ENCODE results near the gene GALNT11.
"Not testable (repeated sequence)": the region's sequence is repeated elsewhere in the genome, so short reads cannot be mapped to it uniquely, and the experiment has no call there.

The GALNT11 gene

DNA sequence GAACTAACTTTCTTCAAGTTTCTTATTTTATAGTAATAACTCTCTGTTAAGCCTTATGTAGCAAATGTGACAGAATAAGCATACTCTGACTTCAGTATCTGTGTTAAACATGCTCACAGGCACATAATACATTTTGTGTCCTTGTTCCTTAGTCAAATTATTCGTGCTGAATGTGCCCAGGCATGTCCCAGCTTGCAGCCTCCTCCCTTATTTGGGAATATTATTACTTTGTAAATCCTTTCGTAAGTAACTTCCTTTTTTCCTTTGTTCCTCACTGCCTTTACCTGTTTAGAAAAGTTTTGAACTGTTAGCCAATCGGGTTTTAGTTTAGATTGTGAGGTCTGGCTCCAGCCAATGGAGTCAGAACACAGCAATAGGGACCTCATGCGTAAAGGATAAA is 46.9 kb downstream of the GALNT11 start:
- H3K4me2 ChIP-seq = no peak overlapping the region
- H3K36me3 ChIP-seq = no peaks in the 10 kb centered on the region
- H3K27me3 ChIP-seq = no peaks in the 10 kb centered on the region
- TF ChIP-seq Cebpa-rat (IDR thresholded peaks at IDR 0.05) = no peak
- no peak overlapping the region for H3K4me3 ChIP-seq
- H3K4me1 ChIP-seq = no peaks in the 10 kb centered on the region
- no peaks in the 10 kb centered on the region for H4K20me1 ChIP-seq
- H3K9ac ChIP-seq = no peak overlapping the region
- H3K9me3 ChIP-seq = peaks cover 20% of the 10 kb centered on the region
- no peak overlapping the region for H3K27ac ChIP-seq

DNA sequence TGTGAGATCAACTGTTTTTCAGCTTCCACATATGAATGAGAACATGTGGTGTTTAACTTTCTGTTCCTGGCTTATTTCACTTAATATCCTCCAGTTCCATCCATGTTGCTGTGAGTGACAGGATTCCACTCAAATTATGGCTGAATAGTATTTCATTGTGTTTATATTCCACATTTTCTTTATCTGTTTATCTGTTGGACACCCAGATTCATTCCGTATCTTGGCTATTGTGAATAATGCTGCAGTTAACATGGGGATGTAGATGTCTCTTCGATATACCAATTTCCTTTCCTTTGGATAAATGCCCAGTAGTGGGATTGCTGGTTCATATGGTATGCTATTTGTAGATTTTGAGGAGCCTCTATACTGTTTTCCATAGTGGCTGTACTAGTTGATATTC is 47.9 kb downstream of the GALNT11 start:
- H4K20me1 ChIP-seq = no peaks in the 10 kb centered on the region
- no peak overlapping the region for H3K27ac ChIP-seq
- H3K27me3 ChIP-seq = no peaks in the 10 kb centered on the region
- no peak for TF ChIP-seq Cebpa-rat (IDR thresholded peaks at IDR 0.05)
- H3K36me3 ChIP-seq = no peaks in the 10 kb centered on the region
- no peak overlapping the region for H3K9ac ChIP-seq
- H3K4me2 ChIP-seq = no peak overlapping the region
- H3K4me1 ChIP-seq = peaks cover 6% of the 10 kb centered on the region
- H3K9me3 ChIP-seq = peaks cover 15% of the 10 kb centered on the region
- H3K4me3 ChIP-seq = no peak overlapping the region

DNA sequence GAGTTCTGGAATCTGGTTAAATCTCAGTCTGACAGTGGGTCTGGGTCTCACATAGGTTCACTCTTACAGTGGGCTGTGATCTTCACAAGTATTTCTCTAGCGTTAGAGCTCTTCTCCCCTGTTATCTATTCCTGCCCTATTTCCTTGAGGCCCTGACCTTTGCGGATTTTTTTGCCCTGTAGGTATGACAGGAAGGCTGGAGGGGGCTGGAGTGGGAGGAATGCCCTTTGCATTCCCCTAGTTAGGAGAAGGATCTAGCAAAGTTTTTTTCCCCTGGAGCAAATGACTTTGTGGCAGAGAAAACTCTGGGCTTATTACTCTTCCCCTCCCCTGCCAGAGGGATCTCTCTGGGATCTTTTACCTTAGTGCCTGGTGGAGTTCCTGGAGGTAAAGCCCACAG is 49.2 kb downstream of the GALNT11 start:
- H3K27ac ChIP-seq = no peak overlapping the region
- no peak overlapping the region for H3K4me2 ChIP-seq
- no peak overlapping the region for H3K9ac ChIP-seq

DNA sequence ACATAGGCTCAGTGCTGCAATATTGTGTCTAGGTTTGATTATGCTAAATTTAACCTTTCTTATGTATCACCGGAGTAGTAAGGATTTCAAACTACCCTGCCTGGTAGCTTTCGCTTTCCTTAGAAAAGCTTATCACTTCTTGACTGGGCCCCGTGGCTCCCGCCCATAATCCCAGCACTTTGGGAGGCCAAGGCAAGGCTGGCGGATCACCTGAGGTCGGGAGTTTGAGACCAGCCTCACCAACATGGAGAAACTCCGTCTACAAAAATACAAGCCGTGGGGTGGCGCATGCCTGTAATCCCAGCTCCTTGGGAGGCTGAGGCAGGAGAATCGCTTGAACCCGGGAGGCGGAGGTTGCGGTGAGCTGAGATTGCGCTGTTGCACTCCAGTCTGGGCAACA is 49.9 kb downstream of the GALNT11 start:
- not testable (repeated sequence) for H3K36me3 ChIP-seq, H4K20me1 ChIP-seq, H3K4me3 ChIP-seq, H3K27ac ChIP-seq, H3K9ac ChIP-seq, H3K27me3 ChIP-seq, H3K4me2 ChIP-seq, H3K9me3 ChIP-seq
- H3K4me1 ChIP-seq = peaks cover 17% of the 10 kb centered on the region

More for the DNA sequence above, 49.2 kb downstream of the GALNT11 start:
- H3K9me3 ChIP-seq = peaks cover 15% of the 10 kb centered on the region
- H4K20me1 ChIP-seq = no peaks in the 10 kb centered on the region
- no peak overlapping the region for H3K4me3 ChIP-seq
- peaks cover 17% of the 10 kb centered on the region for H3K4me1 ChIP-seq
- no peaks in the 10 kb centered on the region for H3K36me3 ChIP-seq
- no peak for TF ChIP-seq Cebpa-rat (IDR thresholded peaks at IDR 0.05)
- no peaks in the 10 kb centered on the region for H3K27me3 ChIP-seq

DNA sequence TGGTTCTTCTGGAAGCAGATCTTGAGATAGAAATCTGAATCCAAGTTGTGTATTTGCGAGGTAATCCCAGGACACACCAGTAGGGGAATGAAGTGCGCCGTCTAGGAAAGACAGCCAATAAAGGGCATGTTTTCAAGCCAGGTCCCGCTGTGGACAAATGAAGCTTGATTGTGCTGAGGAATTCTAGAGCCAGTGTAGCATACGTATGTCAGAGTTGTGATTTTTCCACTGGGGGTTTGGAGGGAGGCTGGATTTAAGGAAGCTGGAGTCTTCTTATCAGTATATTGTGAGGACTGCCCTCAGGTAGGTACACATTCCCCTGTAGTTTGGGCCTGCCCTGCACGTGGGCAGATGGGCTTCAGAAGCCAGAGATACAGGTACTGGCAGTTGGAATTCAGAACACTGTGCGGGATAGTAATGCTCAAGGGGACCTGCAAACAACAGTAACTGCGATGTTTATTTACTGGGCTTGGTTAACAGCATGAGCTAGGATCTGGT is 50.9 kb downstream of the GALNT11 start:
- no peak for TF ChIP-seq Cebpa-rat (IDR thresholded peaks at IDR 0.05)
- no peaks in the 10 kb centered on the region for H3K36me3 ChIP-seq
- H3K27ac ChIP-seq = no peak overlapping the region
- no peak overlapping the region for H3K4me2 ChIP-seq
- no peak overlapping the region for H3K4me3 ChIP-seq
- H4K20me1 ChIP-seq = no peaks in the 10 kb centered on the region
- no peaks in the 10 kb centered on the region for H3K27me3 ChIP-seq
- no peaks in the 10 kb centered on the region for H3K9me3 ChIP-seq
- peaks cover 17% of the 10 kb centered on the region for H3K4me1 ChIP-seq
- no peak overlapping the region for H3K9ac ChIP-seq

DNA sequence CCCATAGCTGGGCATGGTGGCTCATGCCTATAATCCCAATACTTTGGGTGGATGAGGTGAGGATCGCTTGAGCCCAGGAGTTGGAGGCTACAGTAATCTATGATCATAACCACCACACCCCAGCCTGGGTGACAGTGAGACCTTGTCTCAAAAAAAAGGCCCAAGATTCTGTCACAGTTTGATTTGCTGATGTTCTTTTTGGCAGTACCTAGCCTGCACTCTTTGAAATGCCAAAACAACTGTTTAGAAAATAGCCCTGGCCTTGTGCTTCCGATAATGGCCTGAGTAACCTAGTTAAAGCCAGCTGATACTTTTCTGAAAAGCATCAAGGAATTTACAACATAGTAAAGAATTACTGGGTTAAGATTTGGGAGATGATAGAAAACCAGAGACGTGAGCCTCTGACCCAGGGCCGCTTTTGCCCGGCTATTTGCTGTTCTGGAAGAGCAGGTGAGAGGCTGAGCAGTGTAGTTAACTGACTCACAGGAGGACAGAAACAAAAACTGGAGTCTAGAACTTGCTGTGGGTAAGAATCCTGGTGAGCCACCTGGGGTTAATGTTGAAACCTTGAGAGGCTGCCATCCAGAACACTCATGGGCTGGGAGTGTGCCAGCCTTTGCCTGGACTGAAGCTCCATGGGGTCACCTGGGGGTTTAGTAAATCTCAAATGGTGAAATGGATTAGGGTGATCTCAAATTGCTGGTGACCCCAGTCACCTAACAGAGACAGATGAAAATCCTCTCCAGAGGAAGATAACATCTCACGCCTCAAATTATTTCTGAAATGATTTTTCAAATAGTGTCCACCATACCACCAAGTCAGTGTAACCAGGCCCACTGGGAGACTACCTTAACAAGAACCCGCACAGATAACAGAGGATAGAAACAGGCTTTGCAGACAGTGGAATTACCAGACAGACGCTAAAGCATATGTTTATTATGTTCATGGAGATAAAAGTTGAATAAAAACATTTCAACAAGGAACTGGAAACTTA is 51.8 kb downstream of the GALNT11 start:
- Histone ChIP-seq H3K4me1 (peaks cover 17% of the 10 kb centered on the region), H3K4me3 (no peak overlapping the region), H3K9me3 (no peaks in the 10 kb centered on the region), H3K9ac (no peak overlapping the region), H3K27ac (no peak overlapping the region), H3K36me3 (no peaks in the 10 kb centered on the region), H4K20me1 (no peaks in the 10 kb centered on the region), H3K4me2 (no peak overlapping the region), H3K27me3 (no peaks in the 10 kb centered on the region)
- no peak for TF ChIP-seq Cebpa-rat (IDR thresholded peaks at IDR 0.05)

DNA sequence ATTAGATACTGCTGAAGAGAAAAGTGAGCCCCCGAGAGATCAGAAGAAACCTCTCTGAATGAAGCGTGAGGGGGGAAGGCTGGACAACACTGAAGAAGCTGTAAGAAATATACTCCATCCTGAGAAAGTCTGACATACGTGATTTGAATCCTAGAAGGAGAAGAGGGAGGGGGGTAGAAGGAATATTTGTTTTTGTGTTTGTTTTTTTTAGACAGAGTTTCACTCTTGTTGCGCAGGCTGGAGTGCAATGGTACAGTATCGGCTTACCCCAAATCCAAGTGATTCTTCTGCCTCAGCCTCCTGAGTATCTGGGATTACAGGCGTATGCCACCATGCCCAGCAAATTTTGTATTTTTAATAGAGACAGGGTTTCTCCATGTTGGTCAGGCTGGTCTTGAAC is 52.6 kb downstream of the GALNT11 start:
- H3K27me3 ChIP-seq = no peaks in the 10 kb centered on the region
- H3K4me1 ChIP-seq = peaks cover 17% of the 10 kb centered on the region
- H4K20me1 ChIP-seq = no peaks in the 10 kb centered on the region
- no peaks in the 10 kb centered on the region for H3K9me3 ChIP-seq
- no peak overlapping the region for H3K27ac ChIP-seq
- no peak for TF ChIP-seq Cebpa-rat (IDR thresholded peaks at IDR 0.05)
- no peaks in the 10 kb centered on the region for H3K36me3 ChIP-seq
- no peak overlapping the region for H3K4me3 ChIP-seq
- no peak overlapping the region for H3K9ac ChIP-seq
- peak overlapping the region; percentile 71 for H3K4me2 ChIP-seq

DNA sequence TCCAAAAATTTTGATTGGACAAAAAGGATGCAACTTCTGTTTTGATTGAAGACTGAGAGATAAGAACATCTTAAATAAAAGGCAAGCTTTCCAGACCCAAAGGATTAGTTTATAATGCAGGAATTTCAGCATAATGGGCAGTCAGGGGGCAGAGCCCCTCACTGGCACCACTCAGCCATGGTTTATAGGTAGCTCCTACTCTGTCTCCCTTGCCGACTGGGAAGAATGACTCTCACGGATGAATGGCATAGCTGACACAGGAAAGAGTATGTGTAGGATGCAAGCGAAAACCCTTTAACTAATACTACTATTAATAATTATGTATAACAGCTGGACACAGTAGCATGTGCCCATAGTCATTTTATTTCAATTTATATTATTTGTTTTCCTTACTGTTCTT is 53.3 kb downstream of the GALNT11 start:
- peaks cover 17% of the 10 kb centered on the region for H3K4me1 ChIP-seq
- peak overlapping the region; percentile 71 for H3K4me2 ChIP-seq
- H3K27me3 ChIP-seq = no peaks in the 10 kb centered on the region
- no peaks in the 10 kb centered on the region for H3K36me3 ChIP-seq
- no peaks in the 10 kb centered on the region for H3K9me3 ChIP-seq
- TF ChIP-seq Cebpa-rat (IDR thresholded peaks at IDR 0.05) = no peak
- H3K27ac ChIP-seq = no peak overlapping the region
- H4K20me1 ChIP-seq = no peaks in the 10 kb centered on the region
- H3K4me3 ChIP-seq = no peak overlapping the region
- no peak overlapping the region for H3K9ac ChIP-seq

DNA sequence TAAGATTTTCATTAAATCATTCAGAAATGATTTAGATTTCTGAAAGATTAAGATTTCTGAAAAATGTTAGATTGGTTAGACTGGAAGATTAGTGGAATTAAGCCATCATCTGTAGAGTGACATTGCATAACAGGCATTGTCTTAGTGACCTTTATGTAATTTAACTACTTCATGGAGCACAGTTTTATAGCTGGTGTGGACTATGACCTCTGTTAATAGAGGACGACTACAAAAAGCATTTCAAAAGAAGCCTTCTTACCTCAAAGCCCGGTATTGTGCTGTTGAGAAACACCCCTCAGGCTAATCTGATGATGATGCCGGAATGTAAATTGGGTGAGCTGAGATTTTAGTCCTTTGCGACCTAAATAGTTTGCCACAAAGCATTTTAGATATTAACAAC is 55.6 kb downstream of the GALNT11 start:
- Histone ChIP-seq H3K36me3 (no peaks in the 10 kb centered on the region), H3K4me2 (no peak overlapping the region), H3K27me3 (no peaks in the 10 kb centered on the region), H3K4me1 (peaks cover 17% of the 10 kb centered on the region), H3K4me3 (no peak overlapping the region), H3K9ac (no peak overlapping the region), H3K27ac (no peak overlapping the region), H3K9me3 (no peaks in the 10 kb centered on the region), H4K20me1 (no peaks in the 10 kb centered on the region)
- no peak for TF ChIP-seq Cebpa-rat (IDR thresholded peaks at IDR 0.05)

DNA sequence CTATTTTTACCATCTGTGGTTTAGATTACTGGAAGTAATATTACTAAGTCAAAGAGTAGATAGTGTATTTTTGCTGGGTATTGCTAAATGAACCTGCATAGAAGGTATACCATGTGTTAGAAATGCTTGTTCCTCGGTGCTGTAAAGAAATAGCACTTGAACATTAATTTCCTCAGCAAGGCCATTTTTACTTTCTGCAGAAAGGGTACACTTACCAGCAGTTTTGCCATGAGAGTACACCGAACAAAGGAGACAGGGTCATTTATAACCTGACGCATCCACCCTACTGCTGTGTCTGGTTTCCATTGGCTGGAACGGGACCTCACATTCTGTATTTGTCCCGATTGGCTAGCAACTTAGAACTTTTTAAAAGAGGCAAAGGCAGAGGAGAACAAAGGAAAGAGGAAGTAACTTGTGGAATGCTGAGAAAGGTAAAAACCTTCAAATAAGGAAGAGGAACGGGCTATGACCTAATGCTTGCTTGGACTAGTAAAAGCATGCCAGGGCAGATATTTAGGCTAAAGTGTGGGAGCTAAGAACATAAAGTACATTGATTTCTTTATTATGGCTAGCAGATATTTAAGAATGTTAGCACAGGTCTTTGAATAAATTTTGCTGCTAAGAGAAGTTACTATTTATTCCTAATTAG is 56.7 kb downstream of the GALNT11 start:
- not testable (repeated sequence) for H3K36me3 ChIP-seq, H3K27me3 ChIP-seq, H3K9me3 ChIP-seq, H3K4me3 ChIP-seq, H3K9ac ChIP-seq, H4K20me1 ChIP-seq, H3K27ac ChIP-seq, H3K4me2 ChIP-seq
- H3K4me1 ChIP-seq = peaks cover 17% of the 10 kb centered on the region
